ENCODE measurements around the gene PDSS2.

- TF ChIP-seq CTCF (IDR thresholded peaks at IDR 0.05; ENCODE audit: control extremely low read depth in 1 of 3, insufficient read depth in 1 of 3, low read depth in 1 of 3, low read length in 3 of 3) (no peak), GTF2F1 (IDR thresholded peaks at IDR 0.05; ENCODE audit: borderline replicate concordance, low read depth, low read length) (no peak), TBP (IDR thresholded peaks at IDR 0.05; ENCODE audit: low read depth, low read length) (no peak), MAFK (IDR thresholded peaks at IDR 0.05; ENCODE audit: low read depth, low read length) (no peak), EP300 (IDR thresholded peaks at IDR 0.05; ENCODE audit: borderline replicate concordance in 1 of 2, low read depth in 2 of 2, low read length in 2 of 2) (no peak), ZNF274 (IDR thresholded peaks at IDR 0.05; ENCODE audit: borderline replicate concordance, extremely low read depth, low read length) (no peak), RNF2 (IDR thresholded peaks at IDR 0.05; ENCODE audit: borderline replicate concordance, low read depth, low read length, missing control alignments, poor library complexity, severe bottlenecking) (no peak), RAD21 (IDR thresholded peaks at IDR 0.05 in 1 of 2, conservative IDR thresholded peaks at IDR 0.05 in 1 of 2; ENCODE audit: low read depth in 2 of 2, low read length in 2 of 2) (no peak), MAX (IDR thresholded peaks at IDR 0.05) (no peak), TCF12 (IDR thresholded peaks at IDR 0.05; ENCODE audit: low read depth, low read length) (no peak), SP2 (IDR thresholded peaks at IDR 0.05; ENCODE audit: low read length) (no peak)
- TF ChIP-seq, protein P1, sequence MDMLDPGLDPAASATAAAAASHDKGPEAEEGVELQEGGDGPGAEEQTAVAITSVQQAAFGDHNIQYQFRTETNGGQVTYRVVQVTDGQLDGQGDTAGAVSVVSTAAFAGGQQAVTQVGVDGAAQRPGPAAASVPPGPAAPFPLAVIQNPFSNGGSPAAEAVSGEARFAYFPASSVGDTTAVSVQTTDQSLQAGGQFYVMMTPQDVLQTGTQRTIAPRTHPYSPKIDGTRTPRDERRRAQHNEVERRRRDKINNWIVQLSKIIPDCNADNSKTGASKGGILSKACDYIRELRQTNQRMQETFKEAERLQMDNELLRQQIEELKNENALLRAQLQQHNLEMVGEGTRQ (IDR thresholded peaks at IDR 0.05; ENCODE audit: low read length), result no peak
These were observed 129.2 kb downstream of the PDSS2 start for GRCh38 chr6:107330168-107330567.
